ENCODE data around the gene SLC39A12. TPM values are rescaled to one million over a fixed set of nuclear protein-coding genes. Genes with fewer than 3 reads are reported as not detected.

The SLC39A12 gene
- total and polyA plus RNA-seq, 2 experiments from 2014 or later, result 0.18 to 0.29 TPM

- peaks cover 10% of the 10 kb centered on the region for H3K4me1 ChIP-seq (ENCODE audit: low read depth)
- no peaks in the 10 kb centered on the region for H3K36me3 ChIP-seq
- H3K9me3 ChIP-seq (ENCODE audit: low read depth), result no peaks in the 10 kb centered on the region
- no peak overlapping the region for H3K4me3 ChIP-seq
- H3K27me3 ChIP-seq, result no peaks in the 10 kb centered on the region
- H3K27ac ChIP-seq, result no peak overlapping the region
- DNase-seq (ENCODE audit: low read depth in 1 of 2, low spot score in 1 of 2), result no peak
- TF ChIP-seq CTCF (IDR thresholded peaks at IDR 0.05; ENCODE audit: low read depth, low read length), result no peak
These were observed 53.7 kb downstream of the SLC39A12 start for GRCh38 chr10:18005445-18005780.

- no peak for TF ChIP-seq CTCF (IDR thresholded peaks at IDR 0.05; ENCODE audit: low read depth, low read length)
- peak in 1 of 2 donors; percentile 58 for DNase-seq (ENCODE audit: low read depth in 1 of 2, low spot score in 1 of 2)
- no peaks in the 10 kb centered on the region for H3K36me3 ChIP-seq
- H3K27me3 ChIP-seq, result no peaks in the 10 kb centered on the region
- H3K4me1 ChIP-seq (ENCODE audit: low read depth), result peaks cover 10% of the 10 kb centered on the region
- no peaks in the 10 kb centered on the region for H3K9me3 ChIP-seq (ENCODE audit: low read depth)
- H3K27ac ChIP-seq, result no peak overlapping the region
- H3K4me3 ChIP-seq, result no peak overlapping the region
These were observed 54.2 kb downstream of the SLC39A12 start for GRCh38 chr10:18005781-18006456.

GRCh38 chr10:18008986-18009385 lies 57.3 kb downstream of the SLC39A12 start:
- peak in 1 of 2 donors; percentile 13 for DNase-seq (ENCODE audit: low read depth in 1 of 2, low spot score in 1 of 2)
- Histone ChIP-seq H3K4me1 (ENCODE audit: low read depth) (peaks cover 3% of the 10 kb centered on the region), H3K9me3 (ENCODE audit: low read depth) (no peaks in the 10 kb centered on the region), H3K36me3 (no peaks in the 10 kb centered on the region), H3K27ac (no peak overlapping the region), H3K27me3 (no peaks in the 10 kb centered on the region), H3K4me3 (no peak overlapping the region)
- no peak for TF ChIP-seq CTCF (IDR thresholded peaks at IDR 0.05; ENCODE audit: low read depth, low read length)

GRCh38 chr10:18010050-18010449 lies 58.3 kb downstream of the SLC39A12 start:
- Histone ChIP-seq H3K27ac (no peak overlapping the region), H3K36me3 (no peaks in the 10 kb centered on the region), H3K4me3 (no peak overlapping the region), H3K27me3 (no peaks in the 10 kb centered on the region), H3K9me3 (ENCODE audit: low read depth) (peaks cover 3% of the 10 kb centered on the region), H3K4me1 (ENCODE audit: low read depth) (peaks cover 3% of the 10 kb centered on the region)
- TF ChIP-seq CTCF (IDR thresholded peaks at IDR 0.05; ENCODE audit: low read depth, low read length), result no peak
- no peak for DNase-seq (ENCODE audit: low read depth in 1 of 2, low spot score in 1 of 2)

GRCh38 chr10:18020523-18020922 lies 68.8 kb downstream of the SLC39A12 start:
- no peaks in the 10 kb centered on the region for H3K4me1 ChIP-seq (ENCODE audit: low read depth)
- H3K36me3 ChIP-seq, result no peaks in the 10 kb centered on the region
- no peak overlapping the region for H3K27ac ChIP-seq
- H3K27me3 ChIP-seq, result no peaks in the 10 kb centered on the region
- no peak for DNase-seq (ENCODE audit: low read depth in 1 of 2, low spot score in 1 of 2)
- no peak overlapping the region for H3K4me3 ChIP-seq
- H3K9me3 ChIP-seq (ENCODE audit: low read depth), result no peaks in the 10 kb centered on the region
- TF ChIP-seq CTCF (IDR thresholded peaks at IDR 0.05; ENCODE audit: low read depth, low read length), result no peak
